Cardiac muscle cell (in vitro differentiated cells and primary cell): ENCODE measurements around the gene KLRK1. TPM values are rescaled to one million over a fixed set of nuclear protein-coding genes. Genes with fewer than 3 reads are reported as not detected.
"Not testable (repeated sequence)": the region's sequence is repeated elsewhere in the genome, so short reads cannot be mapped to it uniquely, and the experiment has no call there.

Experiments
- DNase-seq, 2 donors: peaks; one replicate each; pipeline versions ENCODE4 v3.0.0 to v3.0.0-alpha.2; 2010 to 2017; ENCODE audit warnings: low read depth in 1 of 2, low spot score in 1 of 2
- H3K27ac ChIP-seq: fragments of 200-600 bp; sonication (generic); 2 replicates; pipeline ENCODE4 v1.5.1; 2016
- H3K27me3 ChIP-seq: fragments of 200-600 bp; sonication (generic); 2 replicates; pipeline ENCODE4 v1.6.0; 2016; ENCODE audit warnings: control low read depth
- H3K36me3 ChIP-seq: fragments of 200-600 bp; sonication (generic); 2 replicates; pipeline ENCODE4 v1.5.1; 2016; ENCODE audit warnings: control low read depth
- H3K4me1 ChIP-seq: fragments of 200-600 bp; sonication (generic); 2 replicates; pipeline ENCODE4 v1.8.1; 2017; ENCODE audit warnings: low read depth, mild to moderate bottlenecking, mixed run types
- H3K4me3 ChIP-seq: fragments of 200-600 bp; sonication (generic); 2 replicates; pipeline ENCODE4 v1.5.1; 2016; ENCODE audit warnings: mild to moderate bottlenecking
- H3K9me3 ChIP-seq: fragments of 200-600 bp; sonication (generic); 2 replicates; pipeline ENCODE4 v1.5.1; 2017; ENCODE audit warnings: low read depth, mild to moderate bottlenecking, control low read depth
- polyA plus RNA-seq: library from polyadenylated mRNA; unstranded; fragments of >200 nt; fragmentation: Nextera tagmentation; extraction: Ambion mirVana; gene quantifications from 2 replicates; pipeline ENCODE4 v1.2.1, GENCODE V29; 2016
- total RNA-seq: library from RNA; depleted of rRNA; stranded (reverse); fragments of >200 nt; gene quantifications from 2 replicates; pipeline ENCODE4 v1.2.3, GENCODE V29; 2016
- TF ChIP-seq, protein P1 (sequence below): IDR thresholded peaks from 2 replicates; pipeline ENCODE4 v1.5.1; 2012; ENCODE audit warnings: low read depth, mild to moderate bottlenecking, low read length

KLRK1 gene
- total RNA-seq, result 0.07 TPM in 1 of 2 replicates, not detected in the other
- 0.15 TPM in 1 of 2 replicates, not detected in the other for polyA plus RNA-seq

DNA sequence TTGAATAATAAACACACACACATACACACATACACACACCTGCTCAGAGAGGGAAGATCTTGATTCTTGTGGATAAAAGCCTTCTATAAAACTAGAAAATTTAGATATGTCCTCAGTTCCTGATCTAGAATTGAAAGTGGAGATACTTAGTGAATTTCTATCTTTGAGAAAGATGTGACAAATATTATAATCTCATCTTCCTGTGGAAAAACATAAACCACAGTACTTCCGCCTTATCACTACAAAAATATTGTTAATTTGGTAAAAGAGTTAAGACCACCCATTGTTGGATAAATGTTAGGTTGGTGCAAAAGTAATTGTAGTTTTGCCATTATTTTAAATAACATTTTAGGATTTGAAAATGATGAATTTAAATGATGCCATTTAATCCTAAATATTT lies at the start of gene KLRK1:
KLRK1 (minus strand) TSS at position 138 of the 400 bp plus-strand sequence. CDS start 1,231 bp downstream, outside the sequence.
- TF ChIP-seq, protein P1, sequence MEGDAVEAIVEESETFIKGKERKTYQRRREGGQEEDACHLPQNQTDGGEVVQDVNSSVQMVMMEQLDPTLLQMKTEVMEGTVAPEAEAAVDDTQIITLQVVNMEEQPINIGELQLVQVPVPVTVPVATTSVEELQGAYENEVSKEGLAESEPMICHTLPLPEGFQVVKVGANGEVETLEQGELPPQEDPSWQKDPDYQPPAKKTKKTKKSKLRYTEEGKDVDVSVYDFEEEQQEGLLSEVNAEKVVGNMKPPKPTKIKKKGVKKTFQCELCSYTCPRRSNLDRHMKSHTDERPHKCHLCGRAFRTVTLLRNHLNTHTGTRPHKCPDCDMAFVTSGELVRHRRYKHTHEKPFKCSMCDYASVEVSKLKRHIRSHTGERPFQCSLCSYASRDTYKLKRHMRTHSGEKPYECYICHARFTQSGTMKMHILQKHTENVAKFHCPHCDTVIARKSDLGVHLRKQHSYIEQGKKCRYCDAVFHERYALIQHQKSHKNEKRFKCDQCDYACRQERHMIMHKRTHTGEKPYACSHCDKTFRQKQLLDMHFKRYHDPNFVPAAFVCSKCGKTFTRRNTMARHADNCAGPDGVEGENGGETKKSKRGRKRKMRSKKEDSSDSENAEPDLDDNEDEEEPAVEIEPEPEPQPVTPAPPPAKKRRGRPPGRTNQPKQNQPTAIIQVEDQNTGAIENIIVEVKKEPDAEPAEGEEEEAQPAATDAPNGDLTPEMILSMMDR, result no peak
- Histone ChIP-seq H3K4me1 (no peaks in the 10 kb centered on the region), H3K27ac (no peak within 1 kb of the TSS), H3K9me3 (no peaks in the 10 kb centered on the region), H3K36me3 (no peaks in the 10 kb centered on the region), H3K4me3 (no peak within 1 kb of the TSS), H3K27me3 (no peaks in the 10 kb centered on the region)
- no peak for DNase-seq

DNA sequence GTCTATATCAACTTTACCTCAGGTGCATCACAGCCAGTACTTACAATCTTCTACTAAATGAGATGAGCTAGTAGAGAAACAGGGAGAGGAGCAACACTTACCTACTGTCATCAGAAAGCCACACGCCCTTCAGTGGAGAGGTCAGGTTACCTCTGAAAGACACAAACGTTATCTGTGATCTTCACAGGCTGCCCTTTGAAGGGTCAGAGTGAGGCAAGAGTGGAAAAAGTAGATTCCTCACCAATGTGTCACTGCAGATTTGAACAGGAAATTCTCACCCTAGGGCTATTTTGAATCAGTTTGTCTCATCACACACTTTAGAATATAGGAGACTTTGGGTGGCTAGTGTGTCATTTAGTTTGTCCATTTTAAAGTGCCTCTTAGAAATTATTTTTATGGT lies 47.8 kb upstream of the KLRK1 start:
- not testable (repeated sequence) for H3K4me3 ChIP-seq, H3K36me3 ChIP-seq, H3K9me3 ChIP-seq, H3K27me3 ChIP-seq, H3K27ac ChIP-seq, DNase-seq, H3K4me1 ChIP-seq

DNA sequence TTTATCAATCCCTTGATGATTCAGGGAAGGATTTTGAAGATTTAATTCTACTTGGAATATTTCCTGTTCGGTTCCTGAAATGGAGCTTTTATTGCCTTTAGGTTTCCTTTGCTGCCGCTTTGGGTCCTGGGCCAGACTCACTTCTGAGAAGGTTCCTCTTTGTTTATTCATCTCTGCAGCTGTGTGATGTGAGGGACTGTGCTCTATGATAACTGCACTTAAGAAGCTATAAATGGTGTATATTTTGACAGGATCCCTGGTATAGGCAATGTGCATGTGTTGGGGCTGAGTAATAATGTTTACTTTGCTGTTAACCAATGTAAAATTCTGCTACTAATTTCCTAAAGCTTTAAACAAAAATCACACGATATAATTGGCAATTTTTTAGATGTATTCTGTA lies 46.0 kb upstream of the KLRK1 start, which contains the start of gene KLRC2:
KLRC2 (minus strand) TSS at position 195 of the 400 bp plus-strand sequence; CDS start at position 171, 24 bp downstream.
- not testable (repeated sequence) for H3K4me3 ChIP-seq, H3K27me3 ChIP-seq, H3K36me3 ChIP-seq, H3K9me3 ChIP-seq, H3K4me1 ChIP-seq, H3K27ac ChIP-seq
- peak in 1 of 2 donors; percentile 15 for DNase-seq

DNA sequence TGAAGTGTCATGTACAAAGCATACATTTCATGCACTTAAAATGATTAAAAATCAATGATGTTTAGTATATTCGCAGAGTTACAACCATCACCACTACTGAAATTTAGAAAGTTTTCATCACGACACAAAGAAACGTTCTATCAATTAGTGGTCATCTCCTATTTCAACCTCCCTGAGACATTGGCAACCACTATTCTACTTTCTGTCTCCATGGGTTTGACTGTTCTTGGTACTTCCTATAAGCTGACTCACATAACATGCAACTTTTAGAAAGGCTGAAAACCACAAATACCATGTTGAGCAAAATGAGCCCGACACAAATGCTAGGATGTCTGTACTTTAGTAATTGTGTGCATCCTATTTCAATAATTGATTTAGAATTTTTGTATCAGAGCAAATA lies 40.8 kb upstream of the KLRK1 start:
- H3K36me3 ChIP-seq, H3K4me3 ChIP-seq, H3K27ac ChIP-seq, H3K9me3 ChIP-seq, H3K4me1 ChIP-seq, DNase-seq, H3K27me3 ChIP-seq: not testable (repeated sequence)

DNA sequence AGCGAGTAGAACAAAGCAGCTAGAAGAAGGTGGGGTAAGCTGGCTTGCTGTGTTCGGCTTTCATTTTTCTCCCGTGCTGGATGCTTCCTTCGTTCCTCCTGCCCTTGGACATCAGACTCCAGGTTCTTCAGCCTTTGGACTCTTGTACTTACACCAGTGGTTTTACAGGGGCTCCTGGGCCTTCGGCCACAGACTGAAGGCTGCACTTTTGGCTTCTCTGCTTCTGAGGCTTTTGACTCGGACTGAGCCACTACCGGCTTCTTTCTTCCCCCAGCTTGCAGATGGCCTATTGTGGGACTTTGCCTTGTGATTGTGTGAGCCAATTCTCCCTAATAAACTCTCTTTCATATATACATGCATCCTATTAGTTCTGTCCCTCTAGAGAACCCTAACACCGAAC lies 36.1 kb upstream of the KLRK1 start:
- H3K27ac ChIP-seq, H3K36me3 ChIP-seq, H3K4me3 ChIP-seq, H3K4me1 ChIP-seq, H3K9me3 ChIP-seq, DNase-seq, H3K27me3 ChIP-seq: not testable (repeated sequence)

DNA sequence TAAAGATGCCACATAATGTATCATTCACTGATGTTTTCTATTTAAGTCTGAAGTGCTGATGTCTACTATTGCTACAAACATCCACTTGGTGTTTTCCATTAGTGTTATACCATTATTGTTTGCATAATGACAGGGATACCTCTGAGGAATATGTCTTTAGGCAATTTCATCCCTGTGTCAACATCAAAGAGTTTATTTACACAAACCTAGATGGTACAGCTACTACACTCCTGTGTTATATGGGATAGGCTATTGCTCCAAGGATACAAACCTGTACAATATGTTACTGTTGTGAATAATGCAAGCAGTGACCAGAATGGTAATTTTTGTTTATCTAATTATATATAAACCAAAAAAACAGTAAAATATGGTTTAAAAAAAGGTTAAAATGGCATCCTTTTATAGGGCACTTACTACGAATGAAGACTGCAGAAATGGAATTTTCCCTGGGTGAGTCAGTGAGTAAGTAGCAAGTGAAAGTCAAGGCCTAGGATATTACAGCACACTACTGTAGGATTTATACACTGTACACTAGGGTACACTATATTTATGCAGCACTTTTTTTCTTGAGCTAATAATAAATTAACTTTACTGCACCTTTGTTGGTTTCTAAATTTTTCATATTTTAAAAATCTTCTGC lies 34.5 kb upstream of the KLRK1 start:
- not testable (repeated sequence) for H3K27me3 ChIP-seq, H3K27ac ChIP-seq, H3K36me3 ChIP-seq, DNase-seq, H3K4me3 ChIP-seq, H3K4me1 ChIP-seq, H3K9me3 ChIP-seq

DNA sequence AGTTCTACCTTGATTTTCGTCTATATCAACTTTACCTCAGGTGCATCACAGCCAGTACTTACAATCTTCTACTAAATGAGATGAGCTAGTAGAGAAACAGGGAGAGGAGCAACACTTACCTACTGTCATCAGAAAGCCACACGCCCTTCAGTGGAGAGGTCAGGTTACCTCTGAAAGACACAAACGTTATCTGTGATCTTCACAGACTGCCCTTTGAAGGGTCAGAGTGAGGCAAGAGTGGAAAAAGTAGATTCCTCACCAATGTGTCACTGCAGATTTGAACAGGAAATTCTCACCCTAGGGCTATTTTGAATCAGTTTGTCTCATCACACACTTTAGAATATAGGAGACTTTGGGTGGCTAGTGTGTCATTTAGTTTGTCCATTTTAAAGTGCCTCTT lies 32.3 kb upstream of the KLRK1 start:
- not testable (repeated sequence) for H3K4me1 ChIP-seq, DNase-seq, H3K27me3 ChIP-seq, H3K9me3 ChIP-seq, H3K27ac ChIP-seq, H3K36me3 ChIP-seq, H3K4me3 ChIP-seq

DNA sequence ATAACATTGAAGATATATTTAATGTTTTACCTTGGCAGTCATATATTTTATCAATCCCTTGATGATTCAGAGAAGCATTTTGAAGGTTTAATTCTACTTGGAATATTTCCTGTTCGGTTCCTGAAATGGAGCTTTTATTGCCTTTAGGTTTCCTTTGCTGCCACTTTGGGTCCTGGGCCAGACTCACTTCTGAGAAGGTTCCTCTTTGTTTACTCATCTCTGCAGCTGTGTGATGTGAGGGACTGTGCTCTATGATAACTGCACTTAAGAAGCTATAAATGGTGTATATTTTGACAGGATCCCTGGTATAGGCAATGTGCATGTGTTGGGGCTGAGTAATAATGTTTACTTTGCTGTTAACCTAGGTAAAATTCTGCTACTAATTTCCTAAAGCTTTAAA lies 30.5 kb upstream of the KLRK1 start, which contains the start of gene KLRC3:
KLRC3 (minus strand) TSS at position 262 of the 400 bp plus-strand sequence; CDS start at position 217, 45 bp downstream.
- not testable (repeated sequence) for H3K4me3 ChIP-seq, H3K4me1 ChIP-seq, H3K9me3 ChIP-seq, H3K27me3 ChIP-seq, DNase-seq, H3K27ac ChIP-seq, H3K36me3 ChIP-seq

DNA sequence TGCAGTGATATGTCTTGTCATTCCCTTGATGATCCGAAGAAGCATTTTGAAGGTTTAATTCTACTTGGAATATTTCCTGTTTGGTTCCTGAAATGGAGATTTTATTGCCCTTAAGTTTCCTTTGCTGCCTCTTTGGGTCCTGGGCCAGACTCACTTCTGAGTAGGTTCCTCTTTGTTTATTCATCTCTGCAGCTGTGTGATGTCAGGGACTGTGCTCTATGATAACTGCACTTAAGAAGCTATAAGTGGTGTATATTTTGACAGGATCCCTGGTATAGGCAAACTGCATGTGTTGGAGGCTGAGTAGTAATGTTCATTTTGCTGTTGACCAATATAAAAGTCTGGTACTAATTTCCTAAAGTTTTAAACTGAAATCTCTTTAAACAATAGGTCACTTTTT lies 19.6 kb upstream of the KLRK1 start, which contains the start of gene KLRC4:
KLRC4 (minus strand) TSS at position 366 of the 400 bp plus-strand sequence; CDS start at position 184, 182 bp downstream.
- Histone ChIP-seq H3K36me3 (no peaks in the 10 kb centered on the region), H3K4me1 (peaks cover 3% of the 10 kb centered on the region), H3K27ac (no peak within 1 kb of the TSS), H3K27me3 (no peaks in the 10 kb centered on the region), H3K4me3 (no peak within 1 kb of the TSS), H3K9me3 (no peaks in the 10 kb centered on the region)
- DNase-seq, result peak; percentile 5 to 27
- TF ChIP-seq, protein P1, result no peak
